Superior temporal gyrus (tissue), 1 donor: Measurements from ENCODE around the gene WASHC4.
A peak's percentile ranks its signal among the peaks of the same experiment; 100 is the strongest.
"Not testable (repeated sequence)": the region's sequence is repeated elsewhere in the genome, so short reads cannot be mapped to it uniquely, and the experiment has no call there.

Source experiments
- DNase-seq: peaks from one replicate; pipeline ENCODE4 v3.0.0-alpha.2; 2016; ENCODE audit errors: extremely low spot score

The WASHC4 gene

DNA sequence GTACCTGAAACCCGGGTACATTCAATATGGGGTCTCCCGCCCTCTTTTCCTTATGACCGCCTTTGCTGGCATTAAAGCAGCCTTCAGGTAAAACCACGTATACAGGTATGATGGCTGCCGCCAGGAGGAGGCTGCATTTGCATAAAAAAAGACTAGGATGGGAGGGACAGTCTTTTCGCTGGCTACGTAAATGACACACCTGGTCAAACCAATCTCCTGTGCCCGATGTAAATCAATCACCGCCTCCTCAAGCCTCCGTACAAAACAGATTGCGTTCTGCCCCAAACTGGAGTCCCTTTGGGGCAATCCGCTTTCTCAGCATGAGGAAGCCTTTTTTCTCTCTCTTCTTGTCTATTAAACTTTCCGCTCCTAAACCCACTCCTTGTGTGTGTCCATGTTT lies 15.2 kb upstream of the WASHC4 start:
- no peak for DNase-seq

DNA sequence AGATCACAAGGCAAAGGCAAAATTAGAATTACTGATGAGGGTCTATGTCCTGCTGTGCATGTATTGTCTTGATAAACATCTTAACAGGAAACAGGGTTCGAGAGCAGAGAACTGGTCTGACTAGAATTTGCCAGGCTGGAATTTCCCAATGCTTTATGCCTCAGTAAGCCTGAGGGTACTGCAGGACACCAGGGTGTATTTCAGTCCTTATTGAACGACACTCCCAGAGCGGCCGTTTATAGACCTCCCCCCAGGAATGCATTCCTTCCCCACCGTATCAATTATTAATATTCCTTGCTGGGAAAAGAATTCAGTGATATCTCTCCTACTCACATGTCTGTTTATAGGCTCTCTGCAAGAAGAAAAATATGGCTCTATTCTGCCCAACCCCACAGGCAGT lies 12.2 kb upstream of the WASHC4 start:
- DNase-seq: not testable (repeated sequence)

- no peak for DNase-seq
These were observed 8.2 kb upstream of the WASHC4 start for GRCh38 chr12:105099356-105099755.

- no peak for DNase-seq
These were observed 7.1 kb upstream of the WASHC4 start for GRCh38 chr12:105100207-105100985.

DNA sequence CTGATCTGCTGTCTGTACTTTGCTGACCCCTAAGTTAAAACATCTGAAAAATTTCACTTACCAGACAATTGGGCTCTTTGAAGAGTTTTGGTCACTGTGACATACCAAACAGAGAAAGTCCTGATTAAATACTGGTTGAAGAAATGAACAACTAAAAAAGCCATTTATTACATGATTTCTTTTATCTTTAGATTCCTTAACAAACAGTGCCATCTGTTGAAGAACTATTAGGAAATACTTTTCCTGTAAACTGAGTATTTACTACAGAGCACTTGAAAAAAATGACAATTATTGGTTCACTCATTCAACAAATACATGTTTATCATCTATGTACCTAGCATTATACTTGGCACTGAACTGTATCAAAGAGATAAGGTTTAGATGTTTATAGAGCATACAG lies 6.5 kb upstream of the WASHC4 start:
- no peak for DNase-seq

GRCh38 chr12:105102673-105103072 lies 4.9 kb upstream of the WASHC4 start:
- no peak for DNase-seq

GRCh38 chr12:105104762-105105161 lies 2.8 kb upstream of the WASHC4 start:
- no peak for DNase-seq

DNA sequence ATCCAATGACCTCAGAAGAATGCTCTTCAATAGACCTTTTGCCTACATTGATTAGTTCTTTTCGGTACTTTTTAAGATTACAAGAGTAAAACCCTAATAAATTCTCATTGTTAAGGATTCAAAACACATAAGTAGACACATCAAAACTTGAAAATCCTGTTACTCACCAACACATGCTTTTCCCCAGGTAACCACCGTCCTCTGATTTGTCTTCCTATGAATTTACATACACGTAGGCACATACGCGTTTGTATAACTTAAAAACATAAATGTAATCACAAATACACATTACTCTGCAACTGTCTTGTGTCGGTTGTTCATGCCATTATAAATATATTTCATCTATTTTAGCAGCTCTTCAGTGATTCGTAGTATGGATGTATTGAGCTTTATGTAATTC lies 910 bp upstream of the WASHC4 start:
- DNase-seq: no peak

DNA sequence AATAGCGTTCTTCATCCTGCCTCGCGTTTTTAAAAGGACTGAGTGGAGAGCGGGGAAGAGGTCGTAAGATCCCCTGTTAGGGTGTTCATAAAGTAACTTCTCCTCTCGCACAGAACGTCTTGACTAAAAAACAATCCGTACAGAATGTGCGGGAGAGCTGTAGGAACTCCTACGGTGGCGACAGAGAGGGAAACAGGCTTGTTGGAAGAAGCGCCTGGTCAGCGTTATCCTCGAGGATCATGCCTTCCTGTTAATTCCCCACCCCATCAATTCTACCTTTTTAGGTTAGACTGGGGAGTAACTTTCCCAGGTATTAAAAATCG lies 399 bp upstream of the WASHC4 start:
- no peak for DNase-seq

- no peak for DNase-seq
These were observed 2.1 kb downstream of the WASHC4 start for GRCh38 chr12:105109465-105110212.

- DNase-seq: no peak
These were observed 3.3 kb downstream of the WASHC4 start for GRCh38 chr12:105110851-105111250.

DNA sequence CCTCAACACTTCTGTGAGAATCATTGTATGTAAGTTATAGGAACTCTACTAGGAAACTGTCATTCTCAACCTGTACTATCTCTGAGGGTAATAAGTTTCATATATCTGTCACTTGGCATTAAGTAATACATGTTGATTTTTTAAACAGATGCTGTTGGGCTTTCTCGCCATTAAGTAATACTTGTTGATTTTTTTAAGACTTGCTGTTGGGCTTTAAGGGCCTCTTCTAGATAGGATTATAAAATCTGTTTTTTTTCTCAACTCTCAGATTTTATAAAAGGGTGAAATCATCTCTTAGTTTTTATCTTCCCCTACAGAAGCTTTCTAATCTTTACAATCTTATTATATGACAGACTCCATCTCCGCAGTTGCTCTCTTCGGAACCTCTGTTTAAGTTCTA lies 5.6 kb downstream of the WASHC4 start:
- DNase-seq: no peak

GRCh38 chr12:105116969-105117368 lies 9.4 kb downstream of the WASHC4 start:
- no peak for DNase-seq

GRCh38 chr12:105120551-105120950 lies 13.0 kb downstream of the WASHC4 start:
- no peak for DNase-seq

DNA sequence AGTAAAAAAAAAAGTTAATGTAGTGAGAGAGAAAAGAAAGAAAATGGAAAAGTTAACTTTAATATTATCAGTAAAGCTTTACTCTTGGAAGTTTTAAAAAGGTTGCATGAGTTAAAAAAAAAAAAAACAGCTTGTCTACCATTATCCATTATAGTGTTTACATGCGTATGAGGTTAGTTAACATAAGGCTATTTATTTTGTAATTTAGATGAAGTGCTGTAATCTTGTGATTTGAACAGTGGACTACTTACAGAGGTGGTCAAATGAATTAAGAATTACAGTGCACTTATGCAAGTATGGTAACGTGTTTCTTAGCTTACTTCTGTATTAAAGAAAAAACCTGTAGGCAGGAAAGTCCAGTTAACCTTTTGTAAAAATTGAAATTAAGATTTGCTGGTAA lies 30.7 kb downstream of the WASHC4 start:
- DNase-seq: no peak

DNA sequence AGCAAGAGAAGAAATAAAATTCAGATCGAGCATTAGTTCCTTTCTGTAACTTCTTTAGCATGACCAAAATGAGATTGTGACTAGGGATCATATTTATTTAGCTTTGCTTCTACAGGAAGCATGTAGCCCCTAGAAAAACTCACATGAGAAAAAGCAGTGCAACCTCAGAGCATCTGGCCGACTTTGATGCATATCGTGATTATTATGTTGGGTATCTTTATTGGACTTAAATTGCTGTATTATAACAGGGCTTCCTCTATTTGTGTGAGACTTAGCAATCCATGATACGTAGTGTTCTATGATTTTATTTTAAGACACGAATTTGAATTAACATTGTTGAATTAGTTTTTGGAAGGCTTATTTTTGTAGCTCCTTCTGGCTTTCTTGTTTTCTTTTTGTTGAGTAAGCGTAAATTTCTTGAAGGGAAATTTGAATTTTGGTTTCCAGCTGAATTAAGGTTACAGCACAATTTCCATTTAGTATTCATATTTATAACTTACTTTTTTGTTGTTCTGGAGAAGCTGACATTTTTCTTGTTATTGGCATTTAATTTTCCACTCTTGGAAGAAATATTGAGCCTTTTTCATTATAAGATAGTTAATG lies 33.9 kb downstream of the WASHC4 start:
- peak; percentile 33 for DNase-seq

- DNase-seq: peak; percentile 51
These were observed 34.7 kb downstream of the WASHC4 start for GRCh38 chr12:105142259-105142658.

- DNase-seq: no peak
These were observed 48.7 kb downstream of the WASHC4 start for GRCh38 chr12:105156260-105156659.

DNA sequence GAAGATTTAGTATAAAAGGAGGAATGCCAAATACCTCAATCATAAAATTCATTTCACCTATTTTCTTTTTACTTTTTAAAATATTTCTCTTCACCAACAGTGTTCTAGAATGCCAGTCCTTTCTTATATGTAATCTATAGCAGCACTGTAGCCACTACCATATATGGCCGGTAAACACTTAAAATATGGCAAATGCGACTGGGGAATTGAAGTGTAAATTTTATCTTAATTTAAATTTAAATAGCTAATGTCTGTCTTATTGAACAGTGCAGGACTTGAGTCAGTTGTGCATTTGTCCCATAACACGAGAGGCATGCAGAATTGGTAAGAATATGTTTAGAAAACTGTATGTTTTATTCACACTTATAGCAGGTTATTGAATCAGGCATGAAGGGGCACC lies 50.1 kb downstream of the WASHC4 start:
- DNase-seq: no peak

GRCh38 chr12:105158876-105159275 lies 51.3 kb downstream of the WASHC4 start:
- DNase-seq: no peak

- no peak for DNase-seq
These were observed 54.6 kb downstream of the WASHC4 start for GRCh38 chr12:105162174-105162573.

- DNase-seq: no peak
These were observed 56.5 kb downstream of the WASHC4 start for GRCh38 chr12:105164068-105164467.

- no peak for DNase-seq
These were observed 59.2 kb downstream of the WASHC4 start for GRCh38 chr12:105166736-105167135.
